Measurements from ENCODE around the gene ORAI3.

Gene ORAI3

GRCh38 chr16:30949650-30950515 is 1.0 kb downstream of the ORAI3 start:
- DNase-seq = no peak

DNA sequence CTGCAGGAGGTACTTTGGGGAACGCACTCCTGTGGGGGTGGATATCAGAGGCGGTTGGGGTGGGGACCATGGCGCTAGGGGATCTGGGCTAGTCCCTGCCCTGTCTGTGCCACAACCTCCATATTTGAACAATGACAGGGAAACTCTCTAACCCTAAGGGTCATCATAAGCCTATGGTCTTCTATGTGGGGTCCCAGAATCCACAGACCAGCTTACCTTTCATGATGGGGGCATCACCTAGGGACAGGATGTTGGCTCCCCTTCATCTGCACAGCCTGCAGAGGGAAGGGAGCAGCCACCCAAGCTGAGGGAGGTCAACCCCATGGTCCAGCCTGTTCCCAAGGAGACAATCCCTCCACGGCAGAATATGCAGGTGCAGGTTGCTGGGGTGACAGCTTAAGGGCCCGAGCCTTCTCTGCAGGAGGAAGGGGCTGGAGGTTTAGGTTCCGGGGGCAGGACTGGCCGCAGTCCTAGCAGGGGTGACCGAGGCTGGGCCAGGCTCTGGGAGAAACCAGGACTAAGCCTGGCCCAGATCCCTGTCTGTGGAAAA is 1.7 kb downstream of the ORAI3 start:
- no peak for DNase-seq

DNA sequence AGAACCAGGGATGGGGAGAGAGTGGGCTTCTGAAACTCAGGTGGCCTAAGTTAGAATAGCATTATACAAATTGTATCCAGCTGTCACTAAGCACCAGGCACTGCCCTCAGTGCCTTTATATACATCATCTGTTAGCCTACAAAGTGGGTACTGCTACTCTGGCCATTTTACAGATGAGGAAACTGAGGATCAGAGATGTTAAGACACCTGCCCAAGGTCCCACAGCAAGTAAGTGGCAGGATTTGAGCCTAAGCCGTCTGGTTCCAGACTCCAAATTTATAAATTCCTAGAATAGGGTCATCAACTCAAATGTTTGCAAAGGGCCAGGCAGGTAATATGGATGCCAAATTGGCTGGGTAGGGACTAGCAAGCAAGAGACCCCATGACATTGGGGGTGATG is 2.3 kb downstream of the ORAI3 start:
- DNase-seq = no peak

DNA sequence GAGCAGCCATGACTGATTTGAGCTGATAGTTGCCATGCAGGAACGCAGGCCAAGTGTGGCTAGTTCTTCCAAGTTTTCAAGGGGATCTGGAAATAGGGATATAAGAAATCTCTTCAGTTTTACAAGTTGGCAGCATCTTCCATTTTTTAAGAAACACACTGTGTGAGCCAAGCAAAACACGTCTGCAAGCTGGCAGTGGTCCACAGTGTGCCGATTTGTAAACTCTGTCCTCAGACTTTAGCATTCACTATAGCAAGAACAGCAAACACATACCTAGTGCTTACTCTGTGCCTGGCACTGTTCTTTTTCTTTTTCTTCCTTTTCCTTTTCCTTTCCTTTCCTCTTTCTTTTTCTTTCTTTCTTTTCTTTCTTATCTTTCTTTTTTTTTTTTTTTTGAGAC is 2.9 kb downstream of the ORAI3 start:
- DNase-seq = no peak

DNA sequence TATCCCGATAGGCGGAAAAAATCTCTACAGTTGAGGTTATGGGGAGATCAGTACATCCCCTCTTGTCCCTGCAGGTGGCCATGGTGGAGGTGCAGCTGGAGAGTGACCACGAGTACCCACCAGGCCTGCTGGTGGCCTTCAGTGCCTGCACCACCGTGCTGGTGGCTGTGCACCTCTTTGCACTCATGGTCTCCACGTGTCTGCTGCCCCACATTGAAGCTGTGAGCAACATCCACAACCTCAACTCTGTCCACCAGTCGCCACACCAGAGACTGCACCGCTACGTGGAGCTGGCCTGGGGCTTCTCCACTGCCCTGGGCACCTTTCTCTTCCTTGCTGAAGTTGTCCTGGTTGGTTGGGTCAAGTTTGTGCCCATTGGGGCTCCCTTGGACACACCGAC is 4.2 kb downstream of the ORAI3 start:
- no peak for DNase-seq

DNA sequence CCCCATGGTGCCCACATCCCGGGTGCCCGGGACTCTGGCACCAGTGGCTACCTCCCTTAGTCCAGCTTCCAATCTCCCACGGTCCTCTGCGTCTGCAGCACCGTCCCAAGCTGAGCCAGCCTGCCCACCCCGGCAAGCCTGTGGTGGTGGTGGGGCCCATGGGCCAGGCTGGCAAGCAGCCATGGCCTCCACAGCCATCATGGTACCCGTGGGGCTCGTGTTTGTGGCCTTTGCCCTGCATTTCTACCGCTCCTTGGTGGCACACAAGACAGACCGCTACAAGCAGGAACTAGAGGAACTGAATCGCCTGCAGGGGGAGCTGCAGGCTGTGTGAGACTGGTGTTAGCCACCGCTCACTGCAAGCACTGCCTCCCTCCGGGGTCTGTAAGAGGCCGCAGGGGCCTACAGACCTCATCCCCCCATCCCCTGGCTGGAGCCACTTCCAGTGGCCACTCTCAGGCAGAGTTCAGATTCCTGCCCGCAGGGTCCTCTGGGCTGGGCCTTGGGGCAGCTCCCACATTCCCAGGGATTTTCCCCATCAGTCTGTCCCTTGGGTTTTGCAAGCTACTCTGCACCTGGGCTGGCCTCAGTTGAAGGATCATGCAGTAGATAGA is 4.8 kb downstream of the ORAI3 start:
- peak; percentile 79 for DNase-seq

GRCh38 chr16:30954993-30955392 is 6.1 kb downstream of the ORAI3 start:
- DNase-seq = no peak

DNA sequence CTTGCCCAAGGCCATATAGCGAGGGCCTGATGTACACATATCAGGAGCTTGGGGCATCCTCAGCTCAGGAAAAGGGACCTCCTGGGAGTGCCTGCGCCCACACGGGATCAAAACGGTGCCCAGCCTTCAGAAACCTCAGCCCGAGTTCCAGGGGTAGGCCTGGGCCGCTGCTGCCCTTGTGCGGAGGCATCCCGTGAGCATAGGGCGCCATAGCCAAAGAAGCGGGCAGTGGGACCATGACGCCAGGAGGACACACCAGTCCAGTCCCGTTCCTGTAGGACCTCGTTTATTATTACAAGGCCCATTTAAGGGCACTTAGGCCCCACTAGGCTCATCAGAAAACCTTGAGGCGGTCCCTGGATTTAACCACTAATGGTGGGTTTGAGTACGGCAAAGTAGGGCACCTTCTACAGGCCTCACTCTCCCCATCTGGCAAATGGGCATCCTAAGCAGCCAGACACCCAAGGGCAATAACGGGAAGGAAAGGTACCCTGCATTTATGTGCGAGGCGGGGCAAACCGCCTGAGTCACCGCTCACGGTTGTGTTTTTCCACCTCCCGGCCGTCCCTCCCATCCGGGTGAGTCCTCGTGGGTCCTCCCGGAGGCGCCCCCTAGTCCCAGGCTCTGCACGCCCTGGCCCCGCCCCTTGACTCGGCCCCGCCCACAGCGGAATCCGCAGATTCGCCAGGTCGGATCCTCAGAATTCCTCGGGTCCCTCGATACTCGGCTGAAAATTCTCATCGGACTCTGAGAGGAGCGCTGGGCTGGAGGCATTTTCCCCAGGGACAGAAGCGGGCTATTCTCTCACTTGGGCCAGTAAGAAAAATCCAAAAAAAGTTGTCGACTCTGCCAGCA is 8.0 kb downstream of the ORAI3 start:
- DNase-seq = peak; percentile 28

- peak; percentile 80 for DNase-seq
Measured at GRCh38 chr16:30957456-30958174, 8.7 kb downstream of the ORAI3 start, which contains the start of gene SETD1A. SETD1A (plus strand) TSS chr16:30957754; CDS start chr16:30958732, 978 bp downstream.

DNA sequence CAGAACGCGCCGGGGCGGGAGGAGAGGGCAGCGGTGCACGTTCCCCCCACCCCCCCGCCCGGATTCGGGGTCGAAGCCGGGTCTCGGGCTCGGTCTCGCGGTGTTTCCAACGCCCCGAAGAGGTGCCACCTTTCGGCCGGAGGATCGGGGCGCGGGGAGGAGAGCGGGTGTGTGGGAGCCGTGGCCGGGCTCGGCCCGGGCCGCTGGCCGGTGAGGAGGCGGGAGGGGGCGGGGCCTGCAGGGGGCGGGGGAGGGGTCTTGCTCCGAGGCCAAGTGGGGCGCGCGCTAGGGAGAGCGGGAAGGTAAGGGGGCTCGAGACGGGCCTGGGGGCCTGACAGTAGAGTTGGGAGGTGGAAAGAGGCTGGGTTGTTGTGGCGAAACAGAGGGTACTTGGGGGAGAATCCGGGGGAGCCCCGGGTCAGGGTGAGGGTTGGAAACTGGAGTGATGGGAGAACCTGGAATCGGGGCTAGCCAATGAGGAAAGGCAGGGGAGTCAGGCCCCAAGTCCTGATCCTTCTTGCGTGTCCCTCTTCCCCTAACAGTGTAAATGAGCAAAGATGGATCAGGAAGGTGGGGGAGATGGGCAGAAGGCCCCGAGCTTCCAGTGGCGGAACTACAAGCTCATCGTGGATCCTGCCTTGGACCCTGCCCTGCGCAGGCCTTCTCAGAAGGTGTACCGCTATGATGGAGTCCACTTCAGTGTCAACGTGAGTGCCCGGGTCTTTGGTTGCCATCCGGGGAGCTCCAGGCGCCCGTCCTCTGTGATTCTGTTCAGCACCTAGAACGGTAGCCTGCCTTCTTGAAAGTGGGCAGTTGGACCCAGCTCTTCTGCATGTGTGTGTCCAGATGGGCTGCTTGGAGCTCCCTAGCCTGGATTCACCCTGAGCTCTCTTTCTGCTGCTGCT is 9.6 kb downstream of the ORAI3 start:
- DNase-seq = no peak

DNA sequence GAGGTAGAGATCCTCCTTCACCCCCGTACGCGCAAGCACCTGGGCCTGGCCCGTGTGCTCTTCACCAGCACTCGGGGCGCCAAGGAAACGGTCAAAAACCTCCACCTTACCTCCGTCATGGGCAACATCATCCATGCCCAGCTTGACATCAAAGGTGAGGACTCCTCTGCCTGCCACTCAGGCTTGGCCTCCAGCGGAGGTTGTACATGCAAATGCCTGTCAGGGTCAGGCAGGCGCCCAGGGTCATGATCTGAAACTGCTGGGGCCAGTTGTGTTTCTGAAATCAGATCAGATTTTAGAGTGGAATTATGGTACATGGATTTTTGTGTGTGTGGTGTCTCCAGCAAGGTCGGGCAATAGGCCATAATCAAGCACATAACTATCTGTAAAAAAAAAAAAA is 12.5 kb downstream of the ORAI3 start:
- no peak for DNase-seq

- DNase-seq = no peak
Measured at GRCh38 chr16:30963925-30964511, 15.2 kb downstream of the ORAI3 start.

GRCh38 chr16:30964574-30965226 is 15.8 kb downstream of the ORAI3 start:
- DNase-seq = no peak

DNA sequence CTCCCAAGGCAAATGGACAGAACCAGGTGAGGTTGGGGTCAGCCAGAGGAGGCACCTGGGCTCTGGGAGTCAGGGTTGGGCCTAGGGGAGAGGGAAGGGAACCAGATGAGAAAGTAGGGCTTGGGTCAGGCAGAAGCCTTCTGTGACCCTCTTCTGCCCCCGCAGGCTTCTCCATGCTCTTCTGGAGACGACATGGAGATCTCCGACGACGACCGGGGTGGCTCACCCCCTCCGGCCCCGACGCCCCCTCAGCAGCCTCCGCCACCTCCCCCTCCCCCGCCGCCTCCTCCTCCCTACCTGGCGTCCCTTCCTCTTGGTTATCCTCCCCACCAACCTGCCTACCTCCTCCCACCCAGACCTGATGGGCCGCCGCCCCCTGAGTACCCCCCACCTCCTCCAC is 16.6 kb downstream of the ORAI3 start:
- no peak for DNase-seq

DNA sequence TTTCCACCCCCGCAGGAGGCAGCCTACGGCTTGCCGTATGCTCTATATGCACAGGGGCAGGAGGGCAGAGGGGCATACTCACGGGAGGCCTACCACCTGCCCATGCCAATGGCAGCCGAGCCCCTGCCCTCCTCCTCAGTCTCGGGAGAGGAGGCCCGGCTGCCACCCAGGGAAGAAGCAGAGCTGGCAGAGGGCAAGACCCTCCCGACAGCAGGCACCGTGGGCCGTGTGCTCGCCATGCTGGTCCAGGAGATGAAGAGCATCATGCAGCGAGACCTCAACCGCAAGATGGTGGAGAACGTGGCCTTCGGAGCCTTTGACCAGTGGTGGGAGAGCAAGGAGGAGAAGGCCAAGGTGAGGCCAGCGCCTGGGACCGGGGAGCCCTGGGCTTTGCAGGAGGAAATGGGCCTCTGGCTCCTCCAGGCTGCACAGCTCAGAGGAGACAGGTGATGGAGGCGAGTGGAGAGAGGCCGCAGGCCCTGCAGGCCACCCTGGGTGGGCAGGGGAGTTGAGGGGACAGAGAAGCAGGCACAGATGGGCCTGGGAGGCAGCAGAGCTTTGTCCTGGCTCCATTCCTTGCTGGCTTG is 17.3 kb downstream of the ORAI3 start:
- DNase-seq = no peak

DNA sequence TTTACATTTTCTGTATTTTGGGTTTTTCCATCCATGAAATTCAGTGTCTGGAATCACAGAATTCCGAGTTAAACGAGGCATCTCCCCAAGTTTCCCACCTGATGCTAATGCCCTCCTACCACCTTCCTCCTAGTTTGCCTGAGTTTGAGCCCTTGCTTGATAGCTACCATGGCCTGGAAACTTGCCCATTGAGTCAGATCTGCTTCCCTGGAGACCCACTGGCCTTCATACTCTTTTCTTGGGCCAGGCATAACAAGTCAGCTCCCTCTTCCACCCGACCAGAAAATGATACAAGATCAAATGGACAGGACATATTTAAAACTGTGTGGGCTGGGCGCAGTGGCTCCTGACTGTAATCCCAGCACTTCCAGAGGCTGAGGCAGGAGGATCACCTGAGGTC is 18.9 kb downstream of the ORAI3 start:
- DNase-seq = no peak

GRCh38 chr16:30969246-30969842 is 20.5 kb downstream of the ORAI3 start:
- DNase-seq = no peak

GRCh38 chr16:30971298-30971697 is 22.4 kb downstream of the ORAI3 start:
- DNase-seq = no peak

DNA sequence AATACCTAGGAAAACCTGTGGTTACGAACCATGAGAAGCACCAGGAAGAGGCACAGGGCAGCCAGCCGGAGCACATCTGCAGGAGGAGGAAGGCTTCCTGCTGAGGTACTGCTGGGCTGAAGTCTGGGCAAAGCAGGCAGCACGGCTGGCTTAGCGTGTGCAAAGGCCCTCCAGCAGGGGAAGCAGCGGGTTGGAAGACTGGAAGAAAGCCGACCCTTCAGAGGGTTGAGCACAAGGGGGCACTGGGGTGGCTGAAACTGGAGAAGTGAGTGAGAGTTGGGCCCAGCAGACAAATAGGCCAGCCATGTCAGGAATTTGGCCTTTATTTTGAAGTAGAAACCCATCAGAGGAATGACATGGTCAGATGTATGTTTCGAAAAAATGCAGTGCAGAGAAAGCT is 24.0 kb downstream of the ORAI3 start:
- no peak for DNase-seq

DNA sequence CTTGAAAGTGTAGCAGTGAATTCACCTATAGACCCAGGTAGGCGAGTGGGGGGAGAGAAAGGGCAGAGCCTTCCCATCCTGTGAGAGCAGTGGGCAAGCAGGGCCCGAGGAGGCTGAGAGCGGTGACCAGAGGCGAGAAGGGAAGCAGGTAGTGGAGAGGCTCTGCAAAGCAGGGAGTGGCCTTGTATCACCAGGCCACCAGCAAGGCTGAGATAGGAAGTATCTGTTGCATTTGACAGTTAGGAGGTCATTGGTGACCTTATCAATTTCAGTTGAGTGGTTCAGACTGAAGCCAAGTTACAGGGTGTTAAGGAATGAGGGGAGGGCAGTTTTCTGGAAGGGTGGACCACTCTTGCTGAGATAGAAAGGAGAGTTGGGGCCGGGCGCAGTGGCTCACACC is 25.5 kb downstream of the ORAI3 start:
- no peak for DNase-seq

Measured in NCI-H1694 (cell line).